ENCODE data around the gene HOXC6. TPM values are rescaled to one million over a fixed set of nuclear protein-coding genes. Genes with fewer than 3 reads are reported as not detected.

The HOXC6 gene
- total RNA-seq, 1 donor from 2014 or later = 2.7 TPM

Other genes with a start within 250 kb of the HOXC6 start
- not detected in 2 replicates for gene HOXC13, start 89.6 kb upstream of the HOXC6 start, total RNA-seq
- gene HOXC12, start 73.5 kb upstream of the HOXC6 start, total RNA-seq = not detected in 2 replicates
- 0.51 and 1.0 TPM in 2 replicates for gene HOXC11, start 55.3 kb upstream of the HOXC6 start, total RNA-seq
- 0.14 TPM in 1 of 2 replicates, not detected in the other for gene HOTAIR, start 53.5 kb upstream of the HOXC6 start, total RNA-seq
- gene HOXC10, start 43.3 kb upstream of the HOXC6 start, total RNA-seq = 9.5 and 15.7 TPM in 2 replicates
- gene HOXC9, start 28.3 kb upstream of the HOXC6 start, total RNA-seq = 9.9 and 11.0 TPM in 2 replicates
- 1.3 and 1.4 TPM in 2 replicates for gene HOXC8, start 19.5 kb upstream of the HOXC6 start, total RNA-seq
- 0.80 and 1.2 TPM in 2 replicates for gene HOXC5, start 4.6 kb downstream of the HOXC6 start, total RNA-seq
- 2.8 and 3.3 TPM in 2 replicates for gene HOXC4, start 25.4 kb downstream of the HOXC6 start, total RNA-seq
- gene SMUG1, start 160.5 kb downstream of the HOXC6 start, total RNA-seq = 44.6 and 48.0 TPM in 2 replicates

All from epithelial cell of proximal tubule (primary cell).